ENCODE measurements around the gene BTBD3.
A peak's percentile ranks its signal among the peaks of the same experiment; 100 is the strongest.

Gene BTBD3

DNA sequence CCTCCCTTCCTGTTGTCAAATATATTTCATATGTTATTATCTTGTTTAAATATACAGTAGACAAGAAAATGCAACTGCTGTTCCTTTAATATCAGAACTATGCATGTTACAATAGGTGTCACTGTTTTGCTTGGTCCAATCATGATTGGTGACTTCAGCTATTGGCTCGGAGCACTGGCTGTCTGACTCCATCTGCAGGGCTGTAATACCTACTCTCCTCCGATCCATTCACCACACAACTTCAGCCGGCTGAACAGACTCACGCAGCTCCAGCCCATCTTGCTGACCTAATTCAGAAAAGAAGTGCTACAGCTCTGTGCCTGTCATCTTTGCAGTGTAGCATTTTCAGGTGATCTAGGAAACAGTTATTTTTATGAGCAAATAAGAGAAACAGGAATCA, at the start of gene BTBD3:
Gene BTBD3 (plus strand): TSS at position 231 of the 400 bp plus-strand sequence. CDS start 383 bp downstream, outside the sequence.
- peaks cover 0 to 2% of the 10 kb centered on the region in 2 donors for H3K36me3 ChIP-seq (ENCODE audit: control insufficient read depth in 2 of 2, insufficient read depth in 2 of 2, low read length in 2 of 2)
- H3K4me1 ChIP-seq (ENCODE audit: control insufficient read depth, insufficient read depth, low read length), result peaks cover 7% of the 10 kb centered on the region
- H3K27me3 ChIP-seq (ENCODE audit: control insufficient read depth in 1 of 2, insufficient read depth in 2 of 2, low read length in 2 of 2), result no peaks in the 10 kb centered on the region
- H3K9me3 ChIP-seq (ENCODE audit: control insufficient read depth in 2 of 2, low read length in 2 of 2), result no peaks in the 10 kb centered on the region
- H3K4me3 ChIP-seq (ENCODE audit: low read length in 2 of 2), result peak within 1 kb of the TSS; percentile 45 to 72
- H3K9ac ChIP-seq (ENCODE audit: low read length in 2 of 2), result peak within 1 kb of the TSS; percentile 0 to 52
- H3K27ac ChIP-seq (ENCODE audit: low read length), result peak within 1 kb of the TSS; percentile 0

DNA sequence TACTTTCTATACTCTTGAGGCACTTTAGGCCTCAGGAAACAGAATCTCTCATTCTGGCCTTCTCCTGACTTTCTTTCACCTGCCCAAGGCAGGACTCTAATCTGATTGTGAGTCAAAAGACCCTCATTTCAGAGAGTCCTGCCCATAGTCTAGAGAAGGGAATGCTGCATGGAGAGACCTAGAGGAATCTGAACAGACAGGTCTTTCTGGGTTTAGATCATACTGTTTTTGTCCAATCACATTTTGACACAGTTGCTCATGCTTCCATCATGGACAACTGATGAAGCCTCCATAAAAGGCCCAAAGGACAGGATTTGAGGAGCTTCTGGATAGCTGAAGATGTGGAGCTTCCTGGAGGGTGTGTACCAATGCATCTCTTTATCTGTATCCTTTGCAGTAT, 48.1 kb upstream of the BTBD3 start:
- no peak overlapping the region for H3K27ac ChIP-seq (ENCODE audit: low read length)
- no peaks in the 10 kb centered on the region for H3K36me3 ChIP-seq (ENCODE audit: control insufficient read depth in 2 of 2, insufficient read depth in 2 of 2, low read length in 2 of 2)
- no peaks in the 10 kb centered on the region for H3K4me1 ChIP-seq (ENCODE audit: control insufficient read depth, insufficient read depth, low read length)
- H3K9ac ChIP-seq (ENCODE audit: low read length in 2 of 2), result no peak overlapping the region
- no peaks in the 10 kb centered on the region for H3K9me3 ChIP-seq (ENCODE audit: control insufficient read depth in 2 of 2, low read length in 2 of 2)
- no peak overlapping the region for H3K4me3 ChIP-seq (ENCODE audit: low read length in 2 of 2)
- no peaks in the 10 kb centered on the region for H3K27me3 ChIP-seq (ENCODE audit: control insufficient read depth in 1 of 2, insufficient read depth in 2 of 2, low read length in 2 of 2)

GRCh38 chr20:11870411-11870810, 47.3 kb upstream of the BTBD3 start:
- no peaks in the 10 kb centered on the region for H3K27me3 ChIP-seq (ENCODE audit: control insufficient read depth in 1 of 2, insufficient read depth in 2 of 2, low read length in 2 of 2)
- no peaks in the 10 kb centered on the region for H3K4me1 ChIP-seq (ENCODE audit: control insufficient read depth, insufficient read depth, low read length)
- H3K27ac ChIP-seq (ENCODE audit: low read length), result no peak overlapping the region
- no peaks in the 10 kb centered on the region for H3K36me3 ChIP-seq (ENCODE audit: control insufficient read depth in 2 of 2, insufficient read depth in 2 of 2, low read length in 2 of 2)
- H3K4me3 ChIP-seq (ENCODE audit: low read length in 2 of 2), result no peak overlapping the region
- H3K9me3 ChIP-seq (ENCODE audit: control insufficient read depth in 2 of 2, low read length in 2 of 2), result no peaks in the 10 kb centered on the region
- no peak overlapping the region for H3K9ac ChIP-seq (ENCODE audit: low read length in 2 of 2)

GRCh38 chr20:11876555-11876954, 41.1 kb upstream of the BTBD3 start:
- no peaks in the 10 kb centered on the region for H3K4me1 ChIP-seq (ENCODE audit: control insufficient read depth, insufficient read depth, low read length)
- no peaks in the 10 kb centered on the region for H3K27me3 ChIP-seq (ENCODE audit: control insufficient read depth in 1 of 2, insufficient read depth in 2 of 2, low read length in 2 of 2)
- H3K4me3 ChIP-seq (ENCODE audit: low read length in 2 of 2), result no peak overlapping the region
- peaks cover 0 to 3% of the 10 kb centered on the region in 2 donors for H3K9me3 ChIP-seq (ENCODE audit: control insufficient read depth in 2 of 2, low read length in 2 of 2)
- no peaks in the 10 kb centered on the region for H3K36me3 ChIP-seq (ENCODE audit: control insufficient read depth in 2 of 2, insufficient read depth in 2 of 2, low read length in 2 of 2)
- H3K9ac ChIP-seq (ENCODE audit: low read length in 2 of 2), result no peak overlapping the region
- no peak overlapping the region for H3K27ac ChIP-seq (ENCODE audit: low read length)

GRCh38 chr20:11880680-11881079, 37.0 kb upstream of the BTBD3 start:
- Histone ChIP-seq H3K9me3 (ENCODE audit: control insufficient read depth in 2 of 2, low read length in 2 of 2) (peaks cover 0 to 3% of the 10 kb centered on the region in 2 donors), H3K9ac (ENCODE audit: low read length in 2 of 2) (no peak overlapping the region), H3K36me3 (ENCODE audit: control insufficient read depth in 2 of 2, insufficient read depth in 2 of 2, low read length in 2 of 2) (no peaks in the 10 kb centered on the region), H3K27ac (ENCODE audit: low read length) (no peak overlapping the region), H3K27me3 (ENCODE audit: control insufficient read depth in 1 of 2, insufficient read depth in 2 of 2, low read length in 2 of 2) (no peaks in the 10 kb centered on the region), H3K4me1 (ENCODE audit: control insufficient read depth, insufficient read depth, low read length) (no peaks in the 10 kb centered on the region), H3K4me3 (ENCODE audit: low read length in 2 of 2) (no peak overlapping the region)

DNA sequence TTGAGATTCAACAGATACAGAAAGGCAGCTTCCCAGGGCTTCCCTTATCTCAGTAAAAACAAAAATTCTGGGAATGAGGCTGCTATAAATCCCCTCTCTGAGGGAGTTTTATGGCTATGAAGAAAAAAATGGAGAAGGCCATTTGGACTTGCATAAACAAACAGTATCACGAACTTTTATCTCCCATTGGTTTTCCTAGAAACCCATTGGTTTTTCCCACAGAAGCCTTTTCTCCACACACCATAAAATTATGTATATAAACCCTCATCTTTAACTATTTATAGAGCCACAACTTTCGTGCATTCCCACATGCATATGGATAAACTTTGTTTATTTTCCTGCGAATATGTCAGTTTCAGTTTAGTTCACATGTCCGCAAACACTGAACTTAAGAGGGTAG, 36.2 kb upstream of the BTBD3 start:
- Histone ChIP-seq H3K9me3 (ENCODE audit: control insufficient read depth in 2 of 2, low read length in 2 of 2) (peaks cover 0 to 3% of the 10 kb centered on the region in 2 donors), H3K4me1 (ENCODE audit: control insufficient read depth, insufficient read depth, low read length) (no peaks in the 10 kb centered on the region), H3K4me3 (ENCODE audit: low read length in 2 of 2) (no peak overlapping the region), H3K9ac (ENCODE audit: low read length in 2 of 2) (no peak overlapping the region), H3K27ac (ENCODE audit: low read length) (no peak overlapping the region), H3K27me3 (ENCODE audit: control insufficient read depth in 1 of 2, insufficient read depth in 2 of 2, low read length in 2 of 2) (no peaks in the 10 kb centered on the region), H3K36me3 (ENCODE audit: control insufficient read depth in 2 of 2, insufficient read depth in 2 of 2, low read length in 2 of 2) (no peaks in the 10 kb centered on the region)

DNA sequence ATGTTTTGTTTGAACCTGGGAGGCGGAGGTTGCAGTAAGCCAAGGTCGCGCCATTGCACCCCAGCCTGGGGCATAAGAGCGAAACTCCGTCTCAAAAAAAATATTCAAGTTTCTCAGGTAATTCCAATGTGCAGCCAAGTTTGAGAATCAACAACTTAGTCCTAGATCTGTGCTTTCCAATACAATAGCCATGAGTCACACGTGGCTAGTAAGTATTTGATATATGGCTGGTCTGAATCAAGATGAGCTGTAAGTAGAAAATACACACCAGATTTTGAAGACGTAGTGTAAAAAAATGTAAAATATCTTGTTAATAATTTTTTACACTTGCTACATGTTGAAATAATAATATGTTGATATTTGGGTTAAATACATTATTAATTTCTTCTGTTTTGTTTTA, 35.0 kb upstream of the BTBD3 start:
- Histone ChIP-seq H3K4me1 (ENCODE audit: control insufficient read depth, insufficient read depth, low read length) (no peaks in the 10 kb centered on the region), H3K36me3 (ENCODE audit: control insufficient read depth in 2 of 2, insufficient read depth in 2 of 2, low read length in 2 of 2) (no peaks in the 10 kb centered on the region), H3K27me3 (ENCODE audit: control insufficient read depth in 1 of 2, insufficient read depth in 2 of 2, low read length in 2 of 2) (no peaks in the 10 kb centered on the region), H3K4me3 (ENCODE audit: low read length in 2 of 2) (no peak overlapping the region), H3K9me3 (ENCODE audit: control insufficient read depth in 2 of 2, low read length in 2 of 2) (peaks cover 0 to 3% of the 10 kb centered on the region in 2 donors), H3K27ac (ENCODE audit: low read length) (no peak overlapping the region), H3K9ac (ENCODE audit: low read length in 2 of 2) (no peak overlapping the region)

GRCh38 chr20:11888648-11889047, 29.0 kb upstream of the BTBD3 start:
- Histone ChIP-seq H3K4me3 (ENCODE audit: low read length in 2 of 2) (no peak overlapping the region), H3K9me3 (ENCODE audit: control insufficient read depth in 2 of 2, low read length in 2 of 2) (no peaks in the 10 kb centered on the region), H3K27ac (ENCODE audit: low read length) (no peak overlapping the region), H3K4me1 (ENCODE audit: control insufficient read depth, insufficient read depth, low read length) (peaks cover 8% of the 10 kb centered on the region), H3K27me3 (ENCODE audit: control insufficient read depth in 1 of 2, insufficient read depth in 2 of 2, low read length in 2 of 2) (no peaks in the 10 kb centered on the region), H3K9ac (ENCODE audit: low read length in 2 of 2) (no peak overlapping the region), H3K36me3 (ENCODE audit: control insufficient read depth in 2 of 2, insufficient read depth in 2 of 2, low read length in 2 of 2) (no peaks in the 10 kb centered on the region)

- Histone ChIP-seq H3K4me3 (ENCODE audit: low read length in 2 of 2) (peak overlapping the region; percentile 75 to 80), H3K36me3 (ENCODE audit: control insufficient read depth in 2 of 2, insufficient read depth in 2 of 2, low read length in 2 of 2) (no peaks in the 10 kb centered on the region), H3K27ac (ENCODE audit: low read length) (no peak overlapping the region), H3K9ac (ENCODE audit: low read length in 2 of 2) (peak overlapping the region; percentile 60 to 76), H3K27me3 (ENCODE audit: control insufficient read depth in 1 of 2, insufficient read depth in 2 of 2, low read length in 2 of 2) (no peaks in the 10 kb centered on the region), H3K9me3 (ENCODE audit: control insufficient read depth in 2 of 2, low read length in 2 of 2) (no peaks in the 10 kb centered on the region), H3K4me1 (ENCODE audit: control insufficient read depth, insufficient read depth, low read length) (peaks cover 8% of the 10 kb centered on the region)
Observed at GRCh38 chr20:11890331-11891076, 27.2 kb upstream of the BTBD3 start.

GRCh38 chr20:11891077-11891775, 26.5 kb upstream of the BTBD3 start:
- no peaks in the 10 kb centered on the region for H3K27me3 ChIP-seq (ENCODE audit: control insufficient read depth in 1 of 2, insufficient read depth in 2 of 2, low read length in 2 of 2)
- no peaks in the 10 kb centered on the region for H3K36me3 ChIP-seq (ENCODE audit: control insufficient read depth in 2 of 2, insufficient read depth in 2 of 2, low read length in 2 of 2)
- no peaks in the 10 kb centered on the region for H3K9me3 ChIP-seq (ENCODE audit: control insufficient read depth in 2 of 2, low read length in 2 of 2)
- H3K4me3 ChIP-seq (ENCODE audit: low read length in 2 of 2), result peak overlapping the region; percentile 73 to 80
- H3K4me1 ChIP-seq (ENCODE audit: control insufficient read depth, insufficient read depth, low read length), result peaks cover 8% of the 10 kb centered on the region
- peak overlapping the region; percentile 61 for H3K27ac ChIP-seq (ENCODE audit: low read length)
- peak overlapping the region; percentile 71 to 76 for H3K9ac ChIP-seq (ENCODE audit: low read length in 2 of 2)

All from stomach smooth muscle (tissue), 2 donors.